DND-41 (cell line): Measurements from ENCODE around the gene ATXN1L.

ENCODE experiments used
- CTCF ChIP-seq: IDR thresholded peaks from 2 replicates; pipeline ENCODE4 v1.5.1; 2012; ENCODE audit warnings: borderline replicate concordance, low read length, moderate library complexity, mild to moderate bottlenecking; ENCODE audit not compliant: poor library complexity, severe bottlenecking; ENCODE audit errors: extremely low read depth
- EZH2 ChIP-seq: IDR thresholded peaks from 3 replicates; pipeline ENCODE4 v1.6.1; 2012; ENCODE audit warnings: borderline replicate concordance, low read depth, mild to moderate bottlenecking, moderate library complexity, low read length, inconsistent platforms; ENCODE audit not compliant: severe bottlenecking

- TF ChIP-seq CTCF (no peak), EZH2 (no peak)
These were observed 11.5 kb upstream of the ATXN1L start for GRCh38 chr16:71834291-71834690.
